Astrocyte of the cerebellum (primary cell): Measurements from ENCODE around the gene PCGF2.

Experiments used
- DNase-seq: peaks from one replicate; pipeline ENCODE4 v3.0.0-alpha.2; 2011; ENCODE audit warnings: low read depth
- H3K4me3 ChIP-seq: 2 replicates; pipeline ENCODE4 v1.5.1; 2011; ENCODE audit warnings: mild to moderate bottlenecking, low read depth, low read length, moderate library complexity
- CTCF ChIP-seq: IDR thresholded peaks from 2 replicates; pipeline ENCODE4 v1.5.1; 2012; ENCODE audit warnings: low read length, low read depth, moderate library complexity, mild to moderate bottlenecking; ENCODE audit errors: missing control alignments
- in situ Hi-C: cut with HindIII; loops from 2 replicates; pipeline ENCODE4 v1.10.0; 2017; ENCODE audit warnings: low sequenced_read_pairs

Gene PCGF2

GRCh38 chr17:38747463-38748148, 530 bp downstream of the PCGF2 start:
- no peak for DNase-seq
- in situ Hi-C loops = no loop called here
- peak overlapping the region; percentile 93 for H3K4me3 ChIP-seq
- TF ChIP-seq CTCF = peak; percentile 8

- H3K4me3 ChIP-seq = peak overlapping the region; percentile 93
- in situ Hi-C loops = no loop called here
- no peak for DNase-seq
- no peak for TF ChIP-seq CTCF
These were observed 1.2 kb downstream of the PCGF2 start for GRCh38 chr17:38746849-38747462.

- peak overlapping the region; percentile 93 for H3K4me3 ChIP-seq
- no peak for DNase-seq
- in situ Hi-C loops = no loop called here
- no peak for TF ChIP-seq CTCF
These were observed 1.9 kb downstream of the PCGF2 start for GRCh38 chr17:38746004-38746848.

GRCh38 chr17:38745545-38745944, 2.6 kb downstream of the PCGF2 start:
- no peak for TF ChIP-seq CTCF
- in situ Hi-C loops = no loop called here
- DNase-seq = no peak
- peak overlapping the region; percentile 93 for H3K4me3 ChIP-seq

- no peak for DNase-seq
- in situ Hi-C loops = no loop called here
- TF ChIP-seq CTCF = no peak
- no peak overlapping the region for H3K4me3 ChIP-seq
These were observed 4.5 kb downstream of the PCGF2 start for GRCh38 chr17:38743556-38744171.
